Omental fat pad (tissue), 4 donors: ENCODE data around the gene ZFHX3. TPM values are rescaled to one million over a fixed set of nuclear protein-coding genes. Genes with fewer than 3 reads are reported as not detected.
"Not testable (repeated sequence)": the region's sequence is repeated elsewhere in the genome, so short reads cannot be mapped to it uniquely, and the experiment has no call there.

Experiments
- ATAC-seq: fragments of 150-250 bp; one replicate; pipeline ENCODE4 v1.9.1; 2016; ENCODE audit warnings: mild to moderate bottlenecking, moderate library complexity; ENCODE audit not compliant: low FRiP score
- DNase-seq: peaks from one replicate; pipeline ENCODE4 v3.0.0-alpha.2; 2019; ENCODE audit warnings: low spot score
- CTCF ChIP-seq, 3 donors: fragments of 450-650 bp; IDR thresholded peaks; one replicate each; pipeline ENCODE4 v1.5.1; 2016 to 2017; ENCODE audit warnings: antibody characterized with exemption in 3 of 3, mild to moderate bottlenecking in 3 of 3, moderate library complexity in 2 of 3
- total RNA-seq, 4 donors: library from RNA; depleted of rRNA; stranded (reverse); fragments of >200 nt; gene quantifications; one replicate each; pipeline ENCODE4 v1.1.0, GENCODE V29; 2016

The ZFHX3 gene
- total RNA-seq, 4 donors from 2014 or later, result 11.8 to 35.2 (median 13.7) TPM

GRCh38 chr16:73092236-73092781, 44.4 kb upstream of the ZFHX3 start:
- DNase-seq (no peak), ATAC-seq (no peak)
- no peak for TF ChIP-seq CTCF (IDR thresholded peaks at IDR 0.05)

- no peak for ATAC-seq
- TF ChIP-seq CTCF (IDR thresholded peaks at IDR 0.05), result no peak
- no peak for DNase-seq
Measured at GRCh38 chr16:73091174-73091573, 43.2 kb upstream of the ZFHX3 start.

GRCh38 chr16:73089420-73089819, 41.5 kb upstream of the ZFHX3 start:
- no peak for TF ChIP-seq CTCF (IDR thresholded peaks at IDR 0.05)
- DNase-seq (no peak), ATAC-seq (no peak)

GRCh38 chr16:73086108-73086507, 38.2 kb upstream of the ZFHX3 start:
- DNase-seq (no peak), ATAC-seq (no peak)
- TF ChIP-seq CTCF (IDR thresholded peaks at IDR 0.05), result no peak

- no peak for TF ChIP-seq CTCF (IDR thresholded peaks at IDR 0.05)
- DNase-seq (no peak), ATAC-seq (no peak)
Measured at GRCh38 chr16:73083271-73083670, 35.3 kb upstream of the ZFHX3 start.

- ATAC-seq, result peak; percentile 64
Measured at GRCh38 chr16:73082634-73083051, 34.7 kb upstream of the ZFHX3 start.

GRCh38 chr16:73080931-73081330, 33.0 kb upstream of the ZFHX3 start:
- DNase-seq (no peak), ATAC-seq (no peak)
- TF ChIP-seq CTCF (IDR thresholded peaks at IDR 0.05), result no peak

More at GRCh38 chr16:73082634-73083051, 34.7 kb upstream of the ZFHX3 start:
- DNase-seq, result not testable (repeated sequence)
